Measurements from ENCODE around the gene CDKN2D.
"Not testable (repeated sequence)": the region's sequence is repeated elsewhere in the genome, so short reads cannot be mapped to it uniquely, and the experiment has no call there.

CDKN2D gene

GRCh38 chr19:10582091-10582490, 13.3 kb upstream of the CDKN2D start:
- in situ Hi-C loops (cut with MboI; ENCODE audit: low sequenced_read_pairs), result no loop called here

GRCh38 chr19:10580979-10581631, 12.3 kb upstream of the CDKN2D start:
- in situ Hi-C loops (cut with MboI; ENCODE audit: low sequenced_read_pairs), result no loop called here

- in situ Hi-C loops (cut with MboI; ENCODE audit: low sequenced_read_pairs), result no loop called here
These were observed 9.2 kb upstream of the CDKN2D start for GRCh38 chr19:10577951-10578350.

- in situ Hi-C loops (cut with MboI; ENCODE audit: low sequenced_read_pairs), result no loop called here
These were observed 6.4 kb upstream of the CDKN2D start for GRCh38 chr19:10575011-10575716.

GRCh38 chr19:10574462-10574861, 5.7 kb upstream of the CDKN2D start:
- in situ Hi-C loops (cut with MboI; ENCODE audit: low sequenced_read_pairs), result no loop called here

- in situ Hi-C loops (cut with MboI; ENCODE audit: low sequenced_read_pairs), result not testable (repeated sequence)
These were observed 5.0 kb upstream of the CDKN2D start for GRCh38 chr19:10573793-10574192.

- in situ Hi-C loops (cut with MboI; ENCODE audit: low sequenced_read_pairs), result no loop called here
These were observed 535 bp downstream of the CDKN2D start for GRCh38 chr19:10568062-10568825.

GRCh38 chr19:10567656-10568055, 1.1 kb downstream of the CDKN2D start:
- in situ Hi-C loops (cut with MboI; ENCODE audit: low sequenced_read_pairs), result no loop called here

- in situ Hi-C loops (cut with MboI; ENCODE audit: low sequenced_read_pairs), result no loop called here
These were observed 1.9 kb downstream of the CDKN2D start for GRCh38 chr19:10566658-10567410.

GRCh38 chr19:10566408-10566657, 2.4 kb downstream of the CDKN2D start:
- in situ Hi-C loops (cut with MboI; ENCODE audit: low sequenced_read_pairs), result no loop called here

- in situ Hi-C loops (cut with MboI; ENCODE audit: low sequenced_read_pairs), result no loop called here
These were observed 3.0 kb downstream of the CDKN2D start, which contains the start of gene KRI1 for GRCh38 chr19:10565567-10566407. KRI1 (minus strand) TSS chr19:10566010; CDS start chr19:10565999, 11 bp downstream.

GRCh38 chr19:10565028-10565566, 3.7 kb downstream of the CDKN2D start:
- in situ Hi-C loops (cut with MboI; ENCODE audit: low sequenced_read_pairs), result no loop called here

- in situ Hi-C loops (cut with MboI; ENCODE audit: low sequenced_read_pairs), result no loop called here
These were observed 6.2 kb downstream of the CDKN2D start for GRCh38 chr19:10562609-10563008.

- in situ Hi-C loops (cut with MboI; ENCODE audit: low sequenced_read_pairs), result no loop called here
These were observed 8.6 kb downstream of the CDKN2D start for GRCh38 chr19:10560154-10560553.

GRCh38 chr19:10557603-10558197, 11.1 kb downstream of the CDKN2D start:
- in situ Hi-C loops (cut with MboI; ENCODE audit: low sequenced_read_pairs), result no loop called here

- in situ Hi-C loops (cut with MboI; ENCODE audit: low sequenced_read_pairs), result no loop called here
These were observed 13.2 kb downstream of the CDKN2D start for GRCh38 chr19:10555610-10555973.

- in situ Hi-C loops (cut with MboI; ENCODE audit: low sequenced_read_pairs), result no loop called here
These were observed 13.8 kb downstream of the CDKN2D start for GRCh38 chr19:10554760-10555609.

GRCh38 chr19:10553943-10554381, 14.8 kb downstream of the CDKN2D start:
- in situ Hi-C loops (cut with MboI; ENCODE audit: low sequenced_read_pairs), result no loop called here
